ENCODE measurements around the gene ASTN2.

- TF ChIP-seq SIN3A (IDR thresholded peaks at IDR 0.05; ENCODE audit: borderline replicate concordance, insufficient read depth, low read length) (no peak), POLR2AphosphoS5 (IDR thresholded peaks at IDR 0.05; ENCODE audit: low read depth, low read length) (no peak)
These were observed 364.9 kb downstream of the ASTN2 start for GRCh38 chr9:117050007-117050406.

All from PFSK-1 (cell line).